K562 (cell line): ENCODE results near the gene XRRA1. TPM values are rescaled to one million over a fixed set of nuclear protein-coding genes. Genes with fewer than 3 reads are reported as not detected.
A peak's percentile ranks its signal among the peaks of the same experiment; 100 is the strongest.

Source experiments
- BACH1 ChIP-seq: fragments of 200-800 bp; sonication (Bioruptor generic); IDR thresholded peaks from 2 replicates; pipeline ENCODE4 v1.6.1; 2016; ENCODE audit warnings: missing genetic modification characterization, missing compliant biosample characterization
- CBFB ChIP-seq: sonication (generic); formaldehyde crosslinking; IDR thresholded peaks from 2 replicates; pipeline ENCODE4 v1.4.0; 2020; ENCODE audit warnings: mild to moderate bottlenecking, missing genetic modification reagents
- DACH1 ChIP-seq: fragments of 450-650 bp; IDR thresholded peaks from 2 replicates; pipeline ENCODE4 v1.6.1; 2018; ENCODE audit not compliant: partially characterized antibody
- ELF1 ChIP-seq: fragments of 200-800 bp; sonication (Bioruptor generic); IDR thresholded peaks from 2 replicates; pipeline ENCODE4 v1.6.1; 2016; ENCODE audit warnings: missing genetic modification characterization, missing compliant biosample characterization
- IFI16 ChIP-seq: fragments of 250-450 bp; sonication (Bioruptor Pico); IDR thresholded peaks from 2 replicates; pipeline ENCODE4 v2.1.2; 2022; ENCODE audit warnings: mild to moderate bottlenecking, inconsistent platforms
- KDM2B ChIP-seq: fragments of 250-450 bp; sonication (Bioruptor Pico); IDR thresholded peaks from 2 replicates; pipeline ENCODE4 v1.8.0; 2021; ENCODE audit warnings: mild to moderate bottlenecking, moderate library complexity
- SLC30A9 ChIP-seq: fragments of 250-450 bp; sonication (Bioruptor Pico); IDR thresholded peaks from 2 replicates; pipeline ENCODE4 v1.8.0; 2022; ENCODE audit warnings: mild to moderate bottlenecking, moderate library complexity
- XRCC3 ChIP-seq: fragments of 450-650 bp; IDR thresholded peaks from 2 replicates; pipeline ENCODE4 v1.6.1; 2017; ENCODE audit warnings: mild to moderate bottlenecking, moderate library complexity
- XRCC4 ChIP-seq: IDR thresholded peaks from one replicate; pipeline ENCODE4 v1.6.1; 2011; ENCODE audit not compliant: insufficient read depth, insufficient read length; ENCODE audit errors: extremely low read depth
- YY1 ChIP-seq, 3 experiments: IDR thresholded peaks; 2 replicates each; pipeline ENCODE4 v1.6.1; 2011; ENCODE audit warnings: low read length in 2 of 3, mild to moderate bottlenecking in 2 of 3, moderate library complexity in 2 of 3, borderline replicate concordance in 1 of 3, control low read depth in 1 of 3, low read depth in 1 of 3; ENCODE audit not compliant: insufficient read depth in 3 of 3, insufficient replicate concordance in 2 of 3, control insufficient read depth in 1 of 3, insufficient read length in 1 of 3; ENCODE audit errors: extremely low read depth in 1 of 3
- ZNF124 ChIP-seq: sonication (generic); formaldehyde crosslinking; IDR thresholded peaks from 2 replicates; pipeline ENCODE4 v1.8.1; 2022; ENCODE audit warnings: missing genetic modification reagents
- ZSCAN32 ChIP-seq: fragments of 450-650 bp; formaldehyde crosslinking; IDR thresholded peaks from 2 replicates; pipeline ENCODE4 v1.4.0; 2020; ENCODE audit warnings: mild to moderate bottlenecking, moderate library complexity
- polyA plus RNA-seq, 8 experiments: library from polyadenylated mRNA; depleted of rRNA in 4 of 8; stranded (reverse) in 5 of 8; unstranded in 3 of 8; fragments of >200 nt; fragmentation: Nextera tagmentation in 2 of 8; fragmentation: Illumina TruSeq in 1 of 8; extraction: Ambion mirVana in 2 of 8; extraction: Trizol in 1 of 8; gene quantifications; 2 replicates each; pipeline versions ENCODE4 v1.2.1 to v1.2.3, GENCODE V29; 2011 to 2014; ENCODE audit warnings: inconsistent platforms in 1 of 8, missing spikeins in 1 of 8
- total RNA-seq, 7 experiments: library from RNA; depleted of rRNA in 6 of 7; stranded (reverse); fragments of >200 nt in 6 of 7; fragmentation: Illumina TruSeq in 2 of 7; extraction: Trizol in 2 of 7; gene quantifications; 2 replicates each; pipeline versions ENCODE4 v1.2.1 to v1.2.3, GENCODE V29; 2011 to 2021; ENCODE audit warnings: low replicate concordance in 1 of 7
- TF ChIP-seq, protein P1 (sequence below): fragments of 250-450 bp; sonication (Bioruptor Pico); IDR thresholded peaks from 2 replicates; pipeline ENCODE4 v1.9.0; 2021; ENCODE audit warnings: mild to moderate bottlenecking, inconsistent platforms
- TF ChIP-seq, protein P2 (sequence below): fragments of 250-450 bp; sonication (Bioruptor Pico); IDR thresholded peaks from 2 replicates; pipeline ENCODE4 v1.8.0; 2022; ENCODE audit warnings: moderate library complexity, mild to moderate bottlenecking, inconsistent platforms
- TF ChIP-seq, protein P3 (sequence below): fragments of 450-650 bp; formaldehyde crosslinking; IDR thresholded peaks from 2 replicates; pipeline ENCODE4 v1.4.0; 2020; ENCODE audit warnings: mild to moderate bottlenecking, mixed read lengths
- TF ChIP-seq, protein P4 (sequence below): fragments of 150-350 bp; conservative IDR thresholded peaks from 2 replicates; pipeline ENCODE4 v1.6.1; 2014; ENCODE audit warnings: low read length
- TF ChIP-seq, protein P5 (sequence below): IDR thresholded peaks from 2 replicates; pipeline ENCODE4 v1.6.1; 2014; ENCODE audit warnings: antibody characterized with exemption

The XRRA1 gene
- total and polyA plus RNA-seq, 9 of the 15 experiments (the other 6 are each of a cell fraction or from before 2014, with no cell fraction given) = 5.0 to 22.5 (median 16.0) TPM

DNA sequence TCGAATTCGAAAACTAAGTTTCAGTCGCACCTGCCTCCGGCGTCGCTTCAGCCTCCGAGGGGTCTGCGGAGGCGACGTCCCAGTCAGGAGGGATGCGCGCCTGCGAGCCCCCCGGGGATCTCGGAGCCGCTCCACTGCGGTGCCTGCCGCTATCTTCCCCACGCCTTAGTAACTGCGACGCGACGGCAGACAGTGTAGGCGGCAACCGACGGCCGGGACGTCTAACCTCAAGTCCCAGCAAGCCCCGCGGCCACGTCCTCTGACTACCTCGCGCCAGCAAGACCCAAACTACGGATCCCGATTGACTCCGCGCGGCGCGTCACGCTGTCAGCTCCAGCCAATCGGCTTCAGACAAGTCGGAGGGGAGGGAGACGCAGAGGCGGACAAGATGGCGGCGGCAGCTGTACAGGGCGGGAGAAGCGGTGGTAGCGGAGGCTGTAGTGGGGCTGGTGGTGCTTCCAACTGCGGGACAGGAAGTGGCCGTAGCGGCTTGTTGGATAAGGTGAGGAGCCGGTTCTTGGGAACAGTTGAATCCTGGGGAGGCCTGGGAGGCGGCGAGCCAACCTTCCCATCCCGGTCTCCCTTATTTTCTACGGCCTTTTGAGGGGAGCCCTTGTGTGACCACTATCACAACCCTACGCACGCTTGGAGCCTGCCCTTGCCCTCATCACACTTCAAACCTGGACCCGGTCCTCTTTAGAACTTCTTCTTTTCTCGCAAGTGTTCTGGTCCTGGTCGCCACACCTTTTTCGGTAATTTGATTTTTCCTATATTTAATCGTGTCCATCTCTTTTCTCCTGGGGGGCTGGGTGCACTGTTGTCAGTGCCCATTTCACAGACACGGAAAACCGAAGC is at the start of gene XRRA1, which contains the start of gene SPCS2 (continued):
- TF ChIP-seq, protein P1, sequence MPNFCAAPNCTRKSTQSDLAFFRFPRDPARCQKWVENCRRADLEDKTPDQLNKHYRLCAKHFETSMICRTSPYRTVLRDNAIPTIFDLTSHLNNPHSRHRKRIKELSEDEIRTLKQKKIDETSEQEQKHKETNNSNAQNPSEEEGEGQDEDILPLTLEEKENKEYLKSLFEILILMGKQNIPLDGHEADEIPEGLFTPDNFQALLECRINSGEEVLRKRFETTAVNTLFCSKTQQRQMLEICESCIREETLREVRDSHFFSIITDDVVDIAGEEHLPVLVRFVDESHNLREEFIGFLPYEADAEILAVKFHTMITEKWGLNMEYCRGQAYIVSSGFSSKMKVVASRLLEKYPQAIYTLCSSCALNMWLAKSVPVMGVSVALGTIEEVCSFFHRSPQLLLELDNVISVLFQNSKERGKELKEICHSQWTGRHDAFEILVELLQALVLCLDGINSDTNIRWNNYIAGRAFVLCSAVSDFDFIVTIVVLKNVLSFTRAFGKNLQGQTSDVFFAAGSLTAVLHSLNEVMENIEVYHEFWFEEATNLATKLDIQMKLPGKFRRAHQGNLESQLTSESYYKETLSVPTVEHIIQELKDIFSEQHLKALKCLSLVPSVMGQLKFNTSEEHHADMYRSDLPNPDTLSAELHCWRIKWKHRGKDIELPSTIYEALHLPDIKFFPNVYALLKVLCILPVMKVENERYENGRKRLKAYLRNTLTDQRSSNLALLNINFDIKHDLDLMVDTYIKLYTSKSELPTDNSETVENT (CRISPR knock-in tag) = 0 out of 2 replicates have a peak, but pooled peaks have one; percentile 20
- TF ChIP-seq, protein P2, sequence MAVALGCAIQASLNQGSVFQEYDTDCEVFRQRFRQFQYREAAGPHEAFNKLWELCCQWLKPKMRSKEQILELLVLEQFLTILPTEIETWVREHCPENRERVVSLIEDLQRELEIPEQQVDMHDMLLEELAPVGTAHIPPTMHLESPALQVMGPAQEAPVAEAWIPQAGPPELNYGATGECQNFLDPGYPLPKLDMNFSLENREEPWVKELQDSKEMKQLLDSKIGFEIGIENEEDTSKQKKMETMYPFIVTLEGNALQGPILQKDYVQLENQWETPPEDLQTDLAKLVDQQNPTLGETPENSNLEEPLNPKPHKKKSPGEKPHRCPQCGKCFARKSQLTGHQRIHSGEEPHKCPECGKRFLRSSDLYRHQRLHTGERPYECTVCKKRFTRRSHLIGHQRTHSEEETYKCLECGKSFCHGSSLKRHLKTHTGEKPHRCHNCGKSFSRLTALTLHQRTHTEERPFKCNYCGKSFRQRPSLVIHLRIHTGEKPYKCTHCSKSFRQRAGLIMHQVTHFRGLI (CRISPR knock-in tag) = no peak
- TF ChIP-seq ZSCAN32 (CRISPR knock-in tag) (no peak), BACH1 (no peak), IFI16 (CRISPR knock-in tag) (no peak), ZNF124 (CRISPR knock-in tag) (no peak), XRCC3 (no peak), KDM2B (CRISPR knock-in tag) (no peak), CBFB (CRISPR knock-in tag) (peak; percentile 88), XRCC4 (no peak), ELF1 (tag) (peak; percentile 25; the same call in 1 of the 2 replicates), DACH1 (peak; percentile 8), YY1 (IDR thresholded peaks at IDR 0.05; ENCODE audit: borderline replicate concordance in 1 of 3, control insufficient read depth in 1 of 3, extremely low read depth in 1 of 3, insufficient read depth in 3 of 3, insufficient read length in 1 of 3, insufficient replicate concordance in 2 of 3, low read depth in 1 of 3, low read length in 2 of 3) (peak; percentile 88 to 98 (median 97)), SLC30A9 (no peak)
- TF ChIP-seq, protein P3, sequence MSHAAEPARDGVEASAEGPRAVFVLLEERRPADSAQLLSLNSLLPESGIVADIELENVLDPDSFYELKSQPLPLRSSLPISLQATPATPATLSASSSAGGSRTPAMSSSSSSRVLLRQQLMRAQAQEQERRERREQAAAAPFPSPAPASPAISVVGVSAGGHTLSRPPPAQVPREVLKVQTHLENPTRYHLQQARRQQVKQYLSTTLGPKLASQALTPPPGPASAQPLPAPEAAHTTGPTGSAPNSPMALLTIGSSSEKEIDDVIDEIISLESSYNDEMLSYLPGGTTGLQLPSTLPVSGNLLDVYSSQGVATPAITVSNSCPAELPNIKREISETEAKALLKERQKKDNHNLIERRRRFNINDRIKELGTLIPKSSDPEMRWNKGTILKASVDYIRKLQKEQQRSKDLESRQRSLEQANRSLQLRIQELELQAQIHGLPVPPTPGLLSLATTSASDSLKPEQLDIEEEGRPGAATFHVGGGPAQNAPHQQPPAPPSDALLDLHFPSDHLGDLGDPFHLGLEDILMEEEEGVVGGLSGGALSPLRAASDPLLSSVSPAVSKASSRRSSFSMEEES (CRISPR knock-in tag) = no peak
- TF ChIP-seq, protein P4, sequence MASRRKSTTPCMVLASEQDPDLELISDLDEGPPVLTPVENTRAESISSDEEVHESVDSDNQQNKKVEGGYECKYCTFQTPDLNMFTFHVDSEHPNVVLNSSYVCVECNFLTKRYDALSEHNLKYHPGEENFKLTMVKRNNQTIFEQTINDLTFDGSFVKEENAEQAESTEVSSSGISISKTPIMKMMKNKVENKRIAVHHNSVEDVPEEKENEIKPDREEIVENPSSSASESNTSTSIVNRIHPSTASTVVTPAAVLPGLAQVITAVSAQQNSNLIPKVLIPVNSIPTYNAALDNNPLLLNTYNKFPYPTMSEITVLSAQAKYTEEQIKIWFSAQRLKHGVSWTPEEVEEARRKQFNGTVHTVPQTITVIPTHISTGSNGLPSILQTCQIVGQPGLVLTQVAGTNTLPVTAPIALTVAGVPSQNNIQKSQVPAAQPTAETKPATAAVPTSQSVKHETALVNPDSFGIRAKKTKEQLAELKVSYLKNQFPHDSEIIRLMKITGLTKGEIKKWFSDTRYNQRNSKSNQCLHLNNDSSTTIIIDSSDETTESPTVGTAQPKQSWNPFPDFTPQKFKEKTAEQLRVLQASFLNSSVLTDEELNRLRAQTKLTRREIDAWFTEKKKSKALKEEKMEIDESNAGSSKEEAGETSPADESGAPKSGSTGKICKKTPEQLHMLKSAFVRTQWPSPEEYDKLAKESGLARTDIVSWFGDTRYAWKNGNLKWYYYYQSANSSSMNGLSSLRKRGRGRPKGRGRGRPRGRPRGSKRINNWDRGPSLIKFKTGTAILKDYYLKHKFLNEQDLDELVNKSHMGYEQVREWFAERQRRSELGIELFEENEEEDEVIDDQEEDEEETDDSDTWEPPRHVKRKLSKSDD = no peak
- TF ChIP-seq, protein P5, sequence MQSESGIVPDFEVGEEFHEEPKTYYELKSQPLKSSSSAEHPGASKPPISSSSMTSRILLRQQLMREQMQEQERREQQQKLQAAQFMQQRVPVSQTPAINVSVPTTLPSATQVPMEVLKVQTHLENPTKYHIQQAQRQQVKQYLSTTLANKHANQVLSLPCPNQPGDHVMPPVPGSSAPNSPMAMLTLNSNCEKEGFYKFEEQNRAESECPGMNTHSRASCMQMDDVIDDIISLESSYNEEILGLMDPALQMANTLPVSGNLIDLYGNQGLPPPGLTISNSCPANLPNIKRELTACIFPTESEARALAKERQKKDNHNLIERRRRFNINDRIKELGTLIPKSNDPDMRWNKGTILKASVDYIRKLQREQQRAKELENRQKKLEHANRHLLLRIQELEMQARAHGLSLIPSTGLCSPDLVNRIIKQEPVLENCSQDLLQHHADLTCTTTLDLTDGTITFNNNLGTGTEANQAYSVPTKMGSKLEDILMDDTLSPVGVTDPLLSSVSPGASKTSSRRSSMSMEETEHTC = no peak
